GM19452 (cell line): ENCODE measurements around the gene NOSIP.

Experiments used
- ATAC-seq: cut with Tn5 transposase; IDR thresholded peaks from one replicate; pipeline ENCODE4 v1.9.1; 2021; ENCODE audit not compliant: unreplicated experiment

Gene NOSIP

GRCh38 chr19:49573009-49573408 lies 7.3 kb downstream of the NOSIP start:
- no peak for ATAC-seq

DNA sequence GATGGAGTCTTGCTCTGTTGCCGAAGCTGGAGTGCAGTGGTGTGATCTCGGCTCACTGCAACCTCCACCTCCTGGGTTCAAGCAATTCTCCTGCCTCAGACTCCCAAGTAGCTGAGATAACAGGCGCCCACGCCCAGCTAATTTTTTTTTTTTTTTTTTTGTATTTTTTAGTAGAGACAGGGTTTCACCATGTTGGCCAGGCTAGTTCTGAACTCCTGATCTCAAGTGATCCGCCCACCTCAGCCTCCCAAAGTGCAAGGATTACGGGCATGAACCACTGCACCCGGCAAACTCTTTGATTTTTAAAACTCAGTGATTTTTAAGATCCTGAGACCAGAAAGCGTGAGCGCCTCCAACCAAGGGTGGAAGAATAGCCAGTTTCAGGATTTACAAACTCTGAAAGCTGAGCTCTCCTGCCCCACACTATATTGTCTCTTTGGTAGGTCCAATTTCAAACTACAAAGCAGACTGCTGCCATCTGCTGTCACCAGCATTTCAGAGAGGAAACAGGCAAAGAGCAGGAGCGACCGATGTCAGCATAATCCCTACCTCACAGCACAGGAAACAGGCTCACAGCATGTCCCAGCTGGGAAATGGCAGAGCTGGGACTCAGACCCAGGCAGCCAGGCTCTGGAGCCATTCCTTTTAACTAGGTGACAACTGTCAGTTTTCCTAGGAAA lies 9.2 kb downstream of the NOSIP start:
- ATAC-seq: no peak

- ATAC-seq: no peak
These were observed 10.1 kb downstream of the NOSIP start for GRCh38 chr19:49570138-49570856.

DNA sequence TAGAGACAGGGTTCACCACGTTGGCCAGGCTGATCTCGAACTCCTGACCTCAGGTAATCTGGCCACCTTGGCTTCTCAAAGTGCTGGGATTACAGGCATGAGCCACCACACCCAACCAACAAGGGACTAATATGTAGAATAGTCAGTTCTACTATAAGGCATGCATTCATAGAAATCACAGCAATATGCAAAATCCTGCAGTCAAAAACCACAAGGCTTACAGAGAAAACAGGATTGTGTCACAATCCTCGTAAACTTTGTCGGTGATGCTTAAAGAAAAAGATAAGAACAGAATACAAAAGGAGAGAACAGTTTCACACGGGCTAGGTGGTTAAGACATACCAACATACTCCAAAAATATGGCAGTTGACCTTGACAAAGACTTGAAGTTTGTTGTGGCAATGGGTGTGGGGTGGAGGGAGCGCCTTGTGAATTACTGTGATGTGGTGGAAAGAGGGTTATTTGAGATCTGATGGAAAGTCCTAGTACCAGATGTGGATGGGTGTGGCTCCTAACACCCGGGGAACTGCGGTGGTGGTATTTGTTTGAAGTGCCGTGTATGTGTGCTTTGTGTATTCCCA lies 12.4 kb downstream of the NOSIP start:
- no peak for ATAC-seq

DNA sequence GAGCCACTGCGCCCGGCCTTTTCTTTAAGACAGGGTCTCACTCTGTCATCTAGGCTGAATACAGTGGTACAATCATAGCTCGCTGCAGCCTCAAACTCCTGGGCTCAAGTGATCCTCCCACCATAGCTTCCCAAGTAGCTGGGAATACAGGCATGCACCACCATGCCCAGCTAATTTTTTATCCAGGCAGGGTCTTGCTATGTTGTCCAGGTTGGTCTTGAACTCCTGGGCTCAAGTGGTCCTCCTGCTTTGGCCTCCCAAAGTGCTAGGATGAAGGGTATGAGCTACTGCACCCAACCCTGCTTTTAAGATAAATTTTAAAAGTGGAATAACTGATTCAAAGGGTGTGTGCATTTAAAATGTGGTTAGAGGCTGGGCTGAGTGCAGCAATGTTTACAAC lies 14.1 kb downstream of the NOSIP start:
- no peak for ATAC-seq

DNA sequence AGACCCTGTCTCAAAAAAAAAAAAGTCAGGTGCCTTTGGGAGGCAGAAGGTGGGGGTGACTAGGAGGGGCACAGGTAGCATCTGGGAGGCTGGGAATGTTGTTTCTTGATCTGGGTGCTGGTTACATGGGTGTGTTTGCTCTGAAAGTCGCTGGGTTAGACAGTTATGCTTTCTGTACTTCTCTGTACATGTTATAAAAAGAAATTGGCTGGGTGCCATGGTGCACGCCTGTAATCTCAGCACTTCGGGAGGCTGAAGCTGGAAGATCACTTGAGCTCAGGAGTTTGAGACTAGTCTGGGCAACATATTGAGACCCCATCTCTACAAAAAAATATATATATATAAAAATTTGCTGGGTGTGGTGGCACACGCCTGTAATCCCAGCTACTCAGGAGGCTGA lies 15.1 kb downstream of the NOSIP start:
- no peak for ATAC-seq

- ATAC-seq: no peak
These were observed 15.7 kb downstream of the NOSIP start for GRCh38 chr19:49564616-49565045.

GRCh38 chr19:49560358-49560900 lies 19.9 kb downstream of the NOSIP start:
- no peak for ATAC-seq

- ATAC-seq: no peak
These were observed 20.4 kb downstream of the NOSIP start for GRCh38 chr19:49559928-49560327.

DNA sequence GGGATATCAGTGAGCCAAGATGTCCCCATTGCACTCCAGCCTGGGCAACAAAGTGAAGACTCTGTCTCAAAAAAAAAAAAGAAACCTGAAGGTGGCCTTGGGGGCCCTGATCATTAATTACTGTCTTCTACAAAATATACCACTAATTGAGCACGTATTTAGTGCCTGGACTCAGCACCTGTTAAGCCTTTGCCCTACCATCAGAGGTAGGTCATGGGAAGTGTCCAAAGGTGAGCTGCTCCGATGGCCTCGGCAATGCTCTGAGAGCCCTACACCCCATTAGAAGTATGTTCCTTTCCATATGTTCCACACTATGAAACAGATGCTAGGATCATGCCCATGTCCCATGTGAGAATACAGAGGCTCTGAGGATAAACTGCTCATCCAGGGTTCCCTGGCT lies 20.9 kb downstream of the NOSIP start:
- no peak for ATAC-seq

- ATAC-seq: no peak
These were observed 21.8 kb downstream of the NOSIP start for GRCh38 chr19:49558591-49558990.

DNA sequence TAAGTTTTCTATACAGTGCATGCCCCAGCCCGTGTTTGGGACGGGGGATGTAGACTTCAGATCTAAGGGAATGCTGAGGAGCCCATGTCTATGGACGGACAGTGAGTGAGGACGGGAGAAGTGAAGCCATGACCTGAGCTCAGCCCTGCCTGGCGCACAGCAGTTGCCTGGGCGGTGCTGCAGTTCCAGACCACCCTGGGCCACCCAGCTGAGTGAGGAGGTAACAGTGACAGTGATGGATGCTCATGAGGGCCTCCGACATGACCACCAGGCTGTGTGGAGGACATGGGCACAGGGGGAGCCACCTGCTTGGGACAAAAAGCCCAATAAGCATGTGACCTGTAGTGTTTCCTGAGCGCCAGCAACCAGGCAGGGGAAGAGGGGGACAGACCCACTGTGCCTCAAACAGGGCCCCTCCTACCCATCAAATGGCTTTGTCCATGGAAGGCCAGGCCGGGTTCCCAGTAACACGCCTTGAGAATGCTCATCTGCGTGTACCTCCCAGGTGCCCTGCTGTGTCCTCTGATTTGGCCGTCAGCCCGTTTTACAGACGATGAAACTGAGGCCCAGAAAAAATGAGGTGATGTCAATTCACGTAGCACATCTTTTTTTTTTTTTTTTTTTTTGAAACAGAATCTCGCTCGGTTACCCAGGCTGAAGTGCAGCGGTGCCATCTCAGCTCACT lies 22.6 kb downstream of the NOSIP start:
- ATAC-seq: no peak

DNA sequence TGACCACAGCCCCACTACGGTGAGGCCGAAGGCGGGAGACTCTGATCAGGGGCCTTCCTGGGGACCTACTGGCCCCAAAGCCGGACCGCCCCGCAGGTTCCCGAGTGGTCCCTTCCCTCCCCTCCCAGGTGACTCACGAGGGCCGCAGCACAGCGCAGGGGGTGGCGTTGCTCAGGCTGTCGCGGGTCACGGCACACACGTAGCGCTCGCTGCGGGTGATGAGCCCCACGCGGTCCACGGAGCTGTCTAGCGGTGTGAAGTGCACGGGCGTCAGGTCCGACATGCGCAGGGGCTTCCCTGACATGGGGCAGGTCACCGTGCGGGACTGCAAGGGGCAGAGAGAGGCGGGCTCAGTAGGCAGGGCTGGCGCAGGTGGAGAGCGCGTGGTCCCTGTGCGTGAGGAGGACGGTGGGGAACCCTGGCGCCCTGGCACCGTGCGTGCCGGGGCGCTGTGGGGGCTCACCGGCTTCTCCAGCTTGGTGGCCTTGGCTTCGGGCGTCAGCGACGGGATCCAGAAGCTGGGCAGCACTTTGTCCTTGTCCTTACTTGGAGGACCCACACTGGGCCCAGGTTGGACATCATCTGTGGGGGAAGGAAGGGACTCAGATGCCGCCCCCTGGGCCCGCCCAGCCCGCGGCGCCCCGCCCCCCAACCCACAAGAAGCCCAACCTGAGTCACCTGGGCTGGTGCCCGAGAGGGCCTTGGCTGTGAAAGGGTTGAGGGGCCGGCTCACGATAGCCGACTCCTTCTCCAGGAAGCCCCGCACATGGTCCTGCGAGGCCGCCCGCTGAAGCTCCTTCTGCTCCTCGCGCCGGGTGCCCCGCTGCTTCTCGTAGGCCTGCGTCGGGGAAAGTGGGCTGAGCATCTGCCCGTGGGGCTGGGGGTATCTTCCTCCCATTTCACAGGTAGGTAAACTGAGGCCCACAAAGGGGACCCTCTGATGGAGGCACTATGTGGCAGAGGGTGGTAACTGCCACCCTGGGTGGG lies 23.7 kb downstream of the NOSIP start:
- ATAC-seq: no peak

- no peak for ATAC-seq
These were observed 24.6 kb downstream of the NOSIP start for GRCh38 chr19:49555600-49556411.

DNA sequence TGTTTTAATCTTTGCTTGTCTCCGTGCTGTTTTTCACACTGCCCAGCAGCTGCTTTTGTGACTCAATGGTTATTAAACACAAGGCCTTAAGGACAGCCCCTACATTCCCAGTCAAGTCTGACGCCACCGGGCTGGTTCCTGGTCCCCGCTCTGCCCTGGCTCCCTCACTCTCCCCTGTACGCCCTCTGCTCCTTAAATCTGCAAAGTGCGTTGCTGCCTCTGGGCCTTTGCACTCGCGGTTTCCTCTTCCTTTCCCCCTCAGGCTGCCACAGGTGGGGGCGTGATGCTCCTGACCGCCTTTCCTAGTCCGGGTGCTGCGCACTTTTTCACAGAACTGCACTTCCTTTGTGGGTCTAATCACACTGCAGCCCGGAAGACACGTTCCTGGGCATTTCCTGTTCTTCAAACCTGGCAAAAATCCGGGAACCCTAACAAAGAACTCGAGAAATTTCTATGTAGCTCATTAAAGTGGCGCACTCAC lies 25.6 kb downstream of the NOSIP start:
- ATAC-seq: no peak

GRCh38 chr19:49553451-49554271 lies 26.7 kb downstream of the NOSIP start:
- no peak for ATAC-seq

- no peak for ATAC-seq
These were observed 27.6 kb downstream of the NOSIP start for GRCh38 chr19:49552749-49553148.

GRCh38 chr19:49551531-49551930 lies 28.8 kb downstream of the NOSIP start:
- ATAC-seq: no peak
